K562 (cell line): ENCODE measurements around the gene SKOR1. TPM values are rescaled to one million over a fixed set of nuclear protein-coding genes. Genes with fewer than 3 reads are reported as not detected.
A peak's percentile ranks its signal among the peaks of the same experiment; 100 is the strongest.

Experiments
- CBX5 ChIP-seq: IDR thresholded peaks from 2 replicates; pipeline ENCODE4 v1.6.1; 2014; ENCODE audit warnings: low read depth, borderline replicate concordance
- EGR1 ChIP-seq: fragments of 450-650 bp; conservative IDR thresholded peaks from 2 replicates; pipeline ENCODE4 v1.6.1; 2017; ENCODE audit warnings: mild to moderate bottlenecking
- ESRRB ChIP-seq: fragments of 250-450 bp; sonication (Bioruptor Pico); IDR thresholded peaks from 2 replicates; pipeline ENCODE4 v1.5.0; 2020; ENCODE audit warnings: mild to moderate bottlenecking, moderate library complexity, borderline replicate concordance
- FOXA1 ChIP-seq: fragments of 450-650 bp; IDR thresholded peaks from 2 replicates; pipeline ENCODE4 v1.6.1; 2016; ENCODE audit warnings: mild to moderate bottlenecking, borderline replicate concordance
- ILK ChIP-seq: fragments of 450-650 bp; IDR thresholded peaks from 2 replicates; pipeline ENCODE4 v1.6.1; 2016; ENCODE audit warnings: missing genetic modification characterization, low read depth, mild to moderate bottlenecking, missing compliant biosample characterization, moderate library complexity, borderline replicate concordance
- NCOA2 ChIP-seq, 2 experiments: fragments of 450-650 bp; IDR thresholded peaks; 2 replicates each; pipeline ENCODE4 v1.6.1; 2018; ENCODE audit warnings: mild to moderate bottlenecking in 2 of 2, moderate library complexity in 1 of 2; ENCODE audit not compliant: partially characterized antibody in 2 of 2
- POLR2AphosphoS5 ChIP-seq: IDR thresholded peaks from 2 replicates; pipeline ENCODE4 v1.6.1; 2011; ENCODE audit warnings: mild to moderate bottlenecking, low read depth, low read length, moderate library complexity; ENCODE audit not compliant: control insufficient read depth, insufficient read depth
- PYGO2 ChIP-seq: fragments of 450-650 bp; IDR thresholded peaks from 2 replicates; pipeline ENCODE4 v1.6.1; 2016; ENCODE audit warnings: mild to moderate bottlenecking, missing genetic modification characterization, moderate library complexity, missing compliant biosample characterization
- SRSF7 ChIP-seq: fragments of 200-400 bp; formaldehyde crosslinking; optimal IDR thresholded peaks from 2 replicates; pipeline ENCODE3; 2017; ENCODE audit warnings: mild to moderate bottlenecking, low read depth, low read length
- ZNF143 ChIP-seq: sonication (generic); formaldehyde crosslinking; IDR thresholded peaks from 2 replicates; pipeline ENCODE4 v1.9.0; 2022; ENCODE audit warnings: mild to moderate bottlenecking, missing genetic modification reagents
- ZNF212 ChIP-seq: fragments of 450-650 bp; formaldehyde crosslinking; IDR thresholded peaks from 2 replicates; pipeline ENCODE4 v1.4.0; 2020; ENCODE audit warnings: mild to moderate bottlenecking
- ZNF347 ChIP-seq: fragments of 450-650 bp; formaldehyde crosslinking; IDR thresholded peaks from 2 replicates; pipeline ENCODE4 v1.4.0; 2020; ENCODE audit warnings: low read depth, mild to moderate bottlenecking, moderate library complexity
- ZNF41 ChIP-seq: fragments of 250-450 bp; sonication (Bioruptor Pico); conservative IDR thresholded peaks from 2 replicates; pipeline ENCODE4 v1.4.0; 2020; ENCODE audit warnings: mild to moderate bottlenecking
- ZNF77 ChIP-seq: fragments of 250-450 bp; sonication (Bioruptor Pico); IDR thresholded peaks from 2 replicates; pipeline ENCODE4 v1.5.0; 2020
- polyA plus RNA-seq, 8 experiments: library from polyadenylated mRNA; depleted of rRNA in 4 of 8; stranded (reverse) in 5 of 8; unstranded in 3 of 8; fragments of >200 nt; fragmentation: Nextera tagmentation in 2 of 8; fragmentation: Illumina TruSeq in 1 of 8; extraction: Ambion mirVana in 2 of 8; extraction: Trizol in 1 of 8; gene quantifications; 2 replicates each; pipeline versions ENCODE4 v1.2.1 to v1.2.3, GENCODE V29; 2011 to 2014; ENCODE audit warnings: inconsistent platforms in 1 of 8, missing spikeins in 1 of 8
- total RNA-seq, 7 experiments: library from RNA; depleted of rRNA in 6 of 7; stranded (reverse); fragments of >200 nt in 6 of 7; fragmentation: Illumina TruSeq in 2 of 7; extraction: Trizol in 2 of 7; gene quantifications; 2 replicates each; pipeline versions ENCODE4 v1.2.1 to v1.2.3, GENCODE V29; 2011 to 2021; ENCODE audit warnings: low replicate concordance in 1 of 7
- TF ChIP-seq, protein P1 (sequence below): fragments of 250-450 bp; sonication (Bioruptor Pico); IDR thresholded peaks from 2 replicates; pipeline ENCODE4 v1.4.0; 2020
- TF ChIP-seq, protein P2 (sequence below): fragments of 250-450 bp; sonication (Bioruptor Pico); IDR thresholded peaks from 2 replicates; pipeline ENCODE4 v1.8.0; 2021; ENCODE audit warnings: borderline replicate concordance, mild to moderate bottlenecking, moderate library complexity; ENCODE audit not compliant: poor library complexity, severe bottlenecking
- TF ChIP-seq, protein P3 (sequence below): fragments of 450-650 bp; IDR thresholded peaks from 2 replicates; pipeline ENCODE4 v1.6.1; 2016; ENCODE audit warnings: borderline replicate concordance
- TF ChIP-seq, protein P4 (sequence below): fragments of 250-450 bp; sonication (Bioruptor Pico); IDR thresholded peaks from 2 replicates; pipeline ENCODE4 v1.5.0; 2021; ENCODE audit warnings: mild to moderate bottlenecking, moderate library complexity
- TF ChIP-seq, protein P5 (sequence below), 2 experiments: IDR thresholded peaks; 2 replicates each; pipeline ENCODE4 v1.6.1; 2012; ENCODE audit warnings: improper control_type of control experiment in 2 of 2, low read depth in 2 of 2, low read length in 2 of 2, borderline replicate concordance in 1 of 2

The SKOR1 gene
- total and polyA plus RNA-seq, 9 of the 15 experiments (the other 6 are each of a cell fraction or from before 2014, with no cell fraction given) = 0.04 to 0.41 (median 0.09) TPM; not detected in 3

DNA sequence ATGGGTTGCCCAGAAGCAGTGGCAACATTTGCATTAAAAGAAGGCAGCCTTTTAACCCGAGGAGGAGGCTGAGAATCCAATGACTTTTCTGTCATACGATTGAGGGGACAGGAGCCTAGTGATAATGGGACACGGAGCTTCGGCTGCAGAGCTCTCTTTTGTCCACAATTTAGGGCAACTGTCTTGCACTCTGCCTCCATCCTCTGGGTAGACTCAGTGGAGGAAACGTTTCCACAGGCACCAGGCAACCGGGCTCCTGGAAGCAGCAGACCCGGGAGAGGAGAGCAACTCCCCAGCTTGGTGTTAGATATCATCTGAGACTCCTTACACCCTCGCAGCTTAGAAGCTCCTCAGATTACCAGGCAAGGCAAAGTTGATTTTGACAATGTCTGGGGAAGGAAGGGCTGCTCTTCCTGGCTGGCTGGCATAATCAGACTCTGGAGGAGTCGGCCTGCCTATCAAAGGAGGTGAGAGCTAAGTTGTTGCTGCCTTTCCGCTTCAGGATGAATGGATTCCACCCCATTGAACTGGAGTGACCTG lies 58.0 kb downstream of the SKOR1 start (continued):
- TF ChIP-seq, protein P1, sequence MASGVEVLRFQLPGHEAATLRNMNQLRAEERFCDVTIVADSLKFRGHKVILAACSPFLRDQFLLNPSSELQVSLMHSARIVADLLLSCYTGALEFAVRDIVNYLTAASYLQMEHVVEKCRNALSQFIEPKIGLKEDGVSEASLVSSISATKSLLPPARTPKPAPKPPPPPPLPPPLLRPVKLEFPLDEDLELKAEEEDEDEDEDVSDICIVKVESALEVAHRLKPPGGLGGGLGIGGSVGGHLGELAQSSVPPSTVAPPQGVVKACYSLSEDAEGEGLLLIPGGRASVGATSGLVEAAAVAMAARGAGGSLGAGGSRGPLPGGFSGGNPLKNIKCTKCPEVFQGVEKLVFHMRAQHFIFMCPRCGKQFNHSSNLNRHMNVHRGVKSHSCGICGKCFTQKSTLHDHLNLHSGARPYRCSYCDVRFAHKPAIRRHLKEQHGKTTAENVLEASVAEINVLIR (CRISPR knock-in tag) = no peak
- TF ChIP-seq, protein P2, sequence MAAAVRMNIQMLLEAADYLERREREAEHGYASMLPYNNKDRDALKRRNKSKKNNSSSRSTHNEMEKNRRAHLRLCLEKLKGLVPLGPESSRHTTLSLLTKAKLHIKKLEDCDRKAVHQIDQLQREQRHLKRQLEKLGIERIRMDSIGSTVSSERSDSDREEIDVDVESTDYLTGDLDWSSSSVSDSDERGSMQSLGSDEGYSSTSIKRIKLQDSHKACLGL (CRISPR knock-in tag) = no peak
- TF ChIP-seq ESRRB (no peak), FOXA1 (no peak), ZNF347 (CRISPR knock-in tag) (no peak), ZNF143 (CRISPR knock-in tag) (no peak), EGR1 (0 out of 2 replicates have a peak, but pooled peaks have one; percentile 10), POLR2AphosphoS5 (no peak), SRSF7 (no peak), ZNF212 (CRISPR knock-in tag) (no peak), NCOA2 (IDR thresholded peaks at IDR 0.05; ENCODE audit: partially characterized antibody in 2 of 2) (no peak), ILK (tag) (no peak), PYGO2 (tag) (no peak), ZNF77 (CRISPR knock-in tag) (no peak), CBX5 (no peak), ZNF41 (CRISPR knock-in tag) (no peak)
- TF ChIP-seq, protein P3, sequence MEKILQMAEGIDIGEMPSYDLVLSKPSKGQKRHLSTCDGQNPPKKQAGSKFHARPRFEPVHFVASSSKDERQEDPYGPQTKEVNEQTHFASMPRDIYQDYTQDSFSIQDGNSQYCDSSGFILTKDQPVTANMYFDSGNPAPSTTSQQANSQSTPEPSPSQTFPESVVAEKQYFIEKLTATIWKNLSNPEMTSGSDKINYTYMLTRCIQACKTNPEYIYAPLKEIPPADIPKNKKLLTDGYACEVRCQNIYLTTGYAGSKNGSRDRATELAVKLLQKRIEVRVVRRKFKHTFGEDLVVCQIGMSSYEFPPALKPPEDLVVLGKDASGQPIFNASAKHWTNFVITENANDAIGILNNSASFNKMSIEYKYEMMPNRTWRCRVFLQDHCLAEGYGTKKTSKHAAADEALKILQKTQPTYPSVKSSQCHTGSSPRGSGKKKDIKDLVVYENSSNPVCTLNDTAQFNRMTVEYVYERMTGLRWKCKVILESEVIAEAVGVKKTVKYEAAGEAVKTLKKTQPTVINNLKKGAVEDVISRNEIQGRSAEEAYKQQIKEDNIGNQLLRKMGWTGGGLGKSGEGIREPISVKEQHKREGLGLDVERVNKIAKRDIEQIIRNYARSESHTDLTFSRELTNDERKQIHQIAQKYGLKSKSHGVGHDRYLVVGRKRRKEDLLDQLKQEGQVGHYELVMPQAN = no peak
- TF ChIP-seq, protein P4, sequence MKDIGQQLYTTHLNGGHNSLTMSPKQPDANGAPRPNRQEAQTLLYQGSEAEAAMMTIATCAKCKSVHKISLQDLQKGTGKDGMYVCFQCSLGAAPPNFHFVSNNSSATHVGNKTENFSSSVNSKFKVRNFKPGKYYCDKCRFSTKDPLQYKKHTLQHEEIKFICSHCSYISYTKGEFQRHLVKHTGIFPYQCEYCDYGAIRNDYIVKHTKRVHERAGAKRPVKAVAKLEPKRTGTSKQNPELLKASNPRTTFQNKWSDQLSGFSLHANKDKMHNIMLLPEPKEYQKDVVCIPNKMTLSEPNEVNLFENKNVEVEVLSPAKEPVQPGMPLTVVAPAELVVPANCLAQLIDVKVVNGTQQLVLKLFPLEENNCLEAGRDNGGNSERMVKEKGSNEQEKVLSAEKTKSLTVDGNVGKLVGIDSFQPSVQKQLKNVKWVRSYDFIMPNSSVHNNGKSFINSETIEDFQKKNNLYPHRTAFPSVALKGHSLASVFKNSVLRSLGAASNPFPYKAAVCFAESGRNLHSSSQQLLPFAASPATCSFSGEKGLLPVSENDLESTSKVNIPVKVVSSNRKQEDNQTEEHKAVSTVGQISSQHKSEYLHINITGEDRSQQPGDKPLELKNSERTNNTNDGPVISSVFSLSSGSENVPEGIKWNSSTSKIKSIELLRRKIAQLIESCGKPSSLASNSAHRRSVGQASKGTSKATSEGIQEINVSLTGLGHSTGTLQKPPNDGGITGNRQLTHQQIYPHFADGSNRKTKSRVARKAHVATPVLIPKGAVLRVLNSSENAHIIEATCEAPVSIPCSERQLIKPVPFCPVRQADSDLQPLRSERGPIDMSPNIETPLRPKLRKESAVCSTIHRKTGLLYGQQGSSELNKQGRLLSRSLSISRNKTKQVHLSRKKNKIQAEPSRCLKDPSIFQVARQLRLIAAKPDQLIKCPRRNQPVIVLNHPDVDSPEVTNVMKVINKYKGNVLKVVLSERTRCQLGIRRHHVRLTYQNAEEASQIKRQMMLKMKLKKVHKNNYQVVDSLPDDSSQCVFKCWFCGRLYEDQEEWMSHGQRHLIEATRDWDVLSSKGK (CRISPR knock-in tag) = no peak
- TF ChIP-seq, protein P5, sequence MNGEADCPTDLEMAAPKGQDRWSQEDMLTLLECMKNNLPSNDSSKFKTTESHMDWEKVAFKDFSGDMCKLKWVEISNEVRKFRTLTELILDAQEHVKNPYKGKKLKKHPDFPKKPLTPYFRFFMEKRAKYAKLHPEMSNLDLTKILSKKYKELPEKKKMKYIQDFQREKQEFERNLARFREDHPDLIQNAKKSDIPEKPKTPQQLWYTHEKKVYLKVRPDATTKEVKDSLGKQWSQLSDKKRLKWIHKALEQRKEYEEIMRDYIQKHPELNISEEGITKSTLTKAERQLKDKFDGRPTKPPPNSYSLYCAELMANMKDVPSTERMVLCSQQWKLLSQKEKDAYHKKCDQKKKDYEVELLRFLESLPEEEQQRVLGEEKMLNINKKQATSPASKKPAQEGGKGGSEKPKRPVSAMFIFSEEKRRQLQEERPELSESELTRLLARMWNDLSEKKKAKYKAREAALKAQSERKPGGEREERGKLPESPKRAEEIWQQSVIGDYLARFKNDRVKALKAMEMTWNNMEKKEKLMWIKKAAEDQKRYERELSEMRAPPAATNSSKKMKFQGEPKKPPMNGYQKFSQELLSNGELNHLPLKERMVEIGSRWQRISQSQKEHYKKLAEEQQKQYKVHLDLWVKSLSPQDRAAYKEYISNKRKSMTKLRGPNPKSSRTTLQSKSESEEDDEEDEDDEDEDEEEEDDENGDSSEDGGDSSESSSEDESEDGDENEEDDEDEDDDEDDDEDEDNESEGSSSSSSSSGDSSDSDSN (IDR thresholded peaks at IDR 0.05; ENCODE audit: borderline replicate concordance in 1 of 2, low read depth in 2 of 2, low read length in 2 of 2) = peak in 1 of 2 experiments; percentile 82; a peak in 1 of 4 replicates
